Neural cell (in vitro differentiated cells): ENCODE measurements around the gene ERP27. TPM values are rescaled to one million over a fixed set of nuclear protein-coding genes. Genes with fewer than 3 reads are reported as not detected.

Experiments used
- H2AFZ ChIP-seq: fragments of 200-600, 300-800 bp; sonication (generic), shearing (Covaris generic); 2 replicates; pipeline ENCODE4 v1.6.0; 2014; ENCODE audit warnings: low read depth, mild to moderate bottlenecking, antibody characterized with exemption, low read length, moderate library complexity
- H3F3A ChIP-seq: fragments of 200-600 bp; shearing (Covaris generic); 2 replicates; pipeline ENCODE4 v1.6.1; 2016; ENCODE audit warnings: mild to moderate bottlenecking, moderate library complexity, mixed read lengths, antibody characterized with exemption, low read length; ENCODE audit not compliant: insufficient read depth, poor library complexity, severe bottlenecking
- H3K27ac ChIP-seq: fragments of 200-600, 300-800 bp; sonication (generic), shearing (Covaris generic); 2 replicates; pipeline ENCODE4 v1.5.1; 2014; ENCODE audit warnings: mild to moderate bottlenecking, low read length, moderate library complexity
- H3K27me3 ChIP-seq: fragments of 300-800, 200-600 bp; sonication (generic), shearing (Covaris generic); 2 replicates; pipeline ENCODE4 v1.6.0; 2014; ENCODE audit warnings: mild to moderate bottlenecking, low read depth, low read length, moderate library complexity; ENCODE audit not compliant: insufficient read depth
- H3K36me3 ChIP-seq: fragments of 300-800, 200-600 bp; sonication (generic), shearing (Covaris generic); 2 replicates; pipeline ENCODE4 v1.5.1; 2014; ENCODE audit warnings: mild to moderate bottlenecking, antibody characterized with exemption, low read length, moderate library complexity; ENCODE audit not compliant: insufficient read depth
- H3K4me2 ChIP-seq: fragments of 300-800, 200-600 bp; sonication (generic), shearing (Covaris generic); 2 replicates; pipeline ENCODE4 v1.6.0; 2014; ENCODE audit warnings: mild to moderate bottlenecking, low read length
- H3K4me3 ChIP-seq: fragments of 300-800, 200-600 bp; sonication (generic), shearing (Covaris generic); 2 replicates; pipeline ENCODE4 v1.5.1; 2014; ENCODE audit warnings: mild to moderate bottlenecking, low read length, moderate library complexity
- H3K79me2 ChIP-seq: fragments of 200-600 bp; shearing (Covaris generic); replicated peaks from 2 replicates; pipeline ENCODE4 v1.6.0; 2014; ENCODE audit warnings: mild to moderate bottlenecking, low read length, moderate library complexity; ENCODE audit not compliant: insufficient read depth
- H3K9ac ChIP-seq: fragments of 300-800, 200-600 bp; sonication (generic), shearing (Covaris generic); 2 replicates; pipeline ENCODE4 v1.6.1; 2016; ENCODE audit warnings: mild to moderate bottlenecking, low read length, mixed read lengths
- H3K9me2 ChIP-seq: fragments of 200-600 bp; shearing (Covaris generic); 2 replicates; pipeline ENCODE4 v1.6.1; 2016; ENCODE audit warnings: mild to moderate bottlenecking, low read length, mixed read lengths; ENCODE audit not compliant: insufficient read depth
- H3K9me3 ChIP-seq: fragments of 200-600, 300-800 bp; sonication (generic), shearing (Covaris generic); 2 replicates; pipeline ENCODE4 v1.6.1; 2016; ENCODE audit warnings: mild to moderate bottlenecking, mixed run types, low read length, moderate library complexity, mixed read lengths
- H4K20me1 ChIP-seq: fragments of 200-600 bp; shearing (Covaris generic); 2 replicates; pipeline ENCODE4 v1.6.1; 2016; ENCODE audit warnings: mild to moderate bottlenecking, mixed run types; ENCODE audit not compliant: insufficient read depth
- EP300 ChIP-seq: fragments of 450-650 bp; conservative IDR thresholded peaks from 2 replicates; pipeline ENCODE4 v1.6.1; 2014; ENCODE audit warnings: antibody characterized with exemption, mild to moderate bottlenecking, moderate library complexity; ENCODE audit not compliant: poor library complexity, severe bottlenecking
- EZH2 ChIP-seq: fragments of 200-600, 300-800 bp; shearing (Covaris generic), sonication (generic); IDR thresholded peaks from 2 replicates; pipeline ENCODE4 v1.6.1; 2014; ENCODE audit warnings: antibody characterized with exemption, low read length, borderline replicate concordance, mild to moderate bottlenecking; ENCODE audit not compliant: insufficient read depth, poor library complexity, severe bottlenecking
- MXI1 ChIP-seq: fragments of 450-650 bp; conservative IDR thresholded peaks from 2 replicates; pipeline ENCODE4 v1.6.1; 2014; ENCODE audit warnings: antibody characterized with exemption, mild to moderate bottlenecking; ENCODE audit not compliant: poor library complexity, severe bottlenecking
- POLR2AphosphoS5 ChIP-seq: IDR thresholded peaks from 2 replicates; pipeline ENCODE4 v1.6.1; 2012
- RAD21 ChIP-seq: fragments of 450-650 bp; conservative IDR thresholded peaks from 2 replicates; pipeline ENCODE4 v1.6.1; 2014; ENCODE audit warnings: antibody characterized with exemption, mild to moderate bottlenecking, moderate library complexity
- SMC3 ChIP-seq: fragments of 450-650 bp; conservative IDR thresholded peaks from 2 replicates; pipeline ENCODE4 v1.6.1; 2014; ENCODE audit warnings: antibody characterized with exemption, mild to moderate bottlenecking, moderate library complexity; ENCODE audit not compliant: poor library complexity
- TAF1 ChIP-seq: IDR thresholded peaks from 2 replicates; pipeline ENCODE4 v1.6.1; 2012; ENCODE audit warnings: low read depth
- polyA plus RNA-seq: library from polyadenylated mRNA; depleted of rRNA; stranded (reverse); fragments of >200 nt; gene quantifications from 2 replicates; pipeline ENCODE4 v1.2.3, GENCODE V29; 2014
- TF ChIP-seq, protein P1 (sequence below): fragments of 450-650 bp; IDR thresholded peaks from 2 replicates; pipeline ENCODE4 v1.5.1; 2014; ENCODE audit warnings: antibody characterized with exemption, mild to moderate bottlenecking, moderate library complexity; ENCODE audit not compliant: poor library complexity, severe bottlenecking
- TF ChIP-seq, protein P2 (sequence below): IDR thresholded peaks from 2 replicates; pipeline ENCODE4 v1.6.1; 2012; ENCODE audit warnings: borderline replicate concordance

Gene ERP27
- polyA plus RNA-seq, 1 donor from 2014 or later = not detected

DNA sequence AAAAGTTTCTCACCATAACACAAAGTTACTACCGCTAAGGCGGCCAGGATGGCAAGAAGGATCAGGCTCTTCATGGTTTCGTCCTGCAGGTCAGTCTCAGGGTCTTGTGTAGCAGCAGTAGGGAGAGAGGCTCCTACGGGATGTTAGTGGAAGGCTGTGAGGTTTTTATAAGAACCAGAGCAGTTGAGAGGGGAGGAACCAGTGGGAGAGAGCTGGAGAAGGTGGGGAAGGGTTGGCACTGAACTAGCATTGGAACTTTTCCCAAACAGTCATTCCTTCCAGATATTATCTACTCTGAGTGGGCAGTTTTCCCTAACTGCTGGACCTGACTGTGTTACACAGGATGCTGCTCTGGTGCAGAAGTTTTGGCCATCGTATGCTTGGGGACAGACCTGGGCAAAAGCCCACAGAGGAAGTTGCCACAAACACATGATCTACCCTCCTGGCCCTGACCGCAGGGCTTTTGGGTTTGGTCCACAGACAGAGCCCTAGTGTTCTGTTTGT lies 52.6 kb downstream of the ERP27 start, which contains the start of gene MGP:
Gene MGP, minus strand, starts transcription at position 137 of the 504 bp plus-strand sequence. Its CDS starts 63 bp downstream, at position 74.
- no peaks in the 10 kb centered on the region for H3K79me2 ChIP-seq
- no peak within 1 kb of the TSS for H2AFZ ChIP-seq
- no peaks in the 10 kb centered on the region for H3K27me3 ChIP-seq
- H3K9me3 ChIP-seq = no peaks in the 10 kb centered on the region
- H3K9me2 ChIP-seq = no peaks in the 10 kb centered on the region
- H3K4me3 ChIP-seq = no peak within 1 kb of the TSS
- H3K4me2 ChIP-seq = no peak within 1 kb of the TSS
- H3F3A ChIP-seq = no peaks in the 10 kb centered on the region
- H3K27ac ChIP-seq = no peak within 1 kb of the TSS
- H3K9ac ChIP-seq = no peak within 1 kb of the TSS
- no peaks in the 10 kb centered on the region for H3K36me3 ChIP-seq
- TF ChIP-seq RAD21 (no peak), SMC3 (no peak), TAF1 (no peak), EZH2 (no peak), POLR2AphosphoS5 (no peak), EP300 (no peak), MXI1 (no peak)
- TF ChIP-seq, protein P1, sequence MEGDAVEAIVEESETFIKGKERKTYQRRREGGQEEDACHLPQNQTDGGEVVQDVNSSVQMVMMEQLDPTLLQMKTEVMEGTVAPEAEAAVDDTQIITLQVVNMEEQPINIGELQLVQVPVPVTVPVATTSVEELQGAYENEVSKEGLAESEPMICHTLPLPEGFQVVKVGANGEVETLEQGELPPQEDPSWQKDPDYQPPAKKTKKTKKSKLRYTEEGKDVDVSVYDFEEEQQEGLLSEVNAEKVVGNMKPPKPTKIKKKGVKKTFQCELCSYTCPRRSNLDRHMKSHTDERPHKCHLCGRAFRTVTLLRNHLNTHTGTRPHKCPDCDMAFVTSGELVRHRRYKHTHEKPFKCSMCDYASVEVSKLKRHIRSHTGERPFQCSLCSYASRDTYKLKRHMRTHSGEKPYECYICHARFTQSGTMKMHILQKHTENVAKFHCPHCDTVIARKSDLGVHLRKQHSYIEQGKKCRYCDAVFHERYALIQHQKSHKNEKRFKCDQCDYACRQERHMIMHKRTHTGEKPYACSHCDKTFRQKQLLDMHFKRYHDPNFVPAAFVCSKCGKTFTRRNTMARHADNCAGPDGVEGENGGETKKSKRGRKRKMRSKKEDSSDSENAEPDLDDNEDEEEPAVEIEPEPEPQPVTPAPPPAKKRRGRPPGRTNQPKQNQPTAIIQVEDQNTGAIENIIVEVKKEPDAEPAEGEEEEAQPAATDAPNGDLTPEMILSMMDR = no peak
- TF ChIP-seq, protein P2, sequence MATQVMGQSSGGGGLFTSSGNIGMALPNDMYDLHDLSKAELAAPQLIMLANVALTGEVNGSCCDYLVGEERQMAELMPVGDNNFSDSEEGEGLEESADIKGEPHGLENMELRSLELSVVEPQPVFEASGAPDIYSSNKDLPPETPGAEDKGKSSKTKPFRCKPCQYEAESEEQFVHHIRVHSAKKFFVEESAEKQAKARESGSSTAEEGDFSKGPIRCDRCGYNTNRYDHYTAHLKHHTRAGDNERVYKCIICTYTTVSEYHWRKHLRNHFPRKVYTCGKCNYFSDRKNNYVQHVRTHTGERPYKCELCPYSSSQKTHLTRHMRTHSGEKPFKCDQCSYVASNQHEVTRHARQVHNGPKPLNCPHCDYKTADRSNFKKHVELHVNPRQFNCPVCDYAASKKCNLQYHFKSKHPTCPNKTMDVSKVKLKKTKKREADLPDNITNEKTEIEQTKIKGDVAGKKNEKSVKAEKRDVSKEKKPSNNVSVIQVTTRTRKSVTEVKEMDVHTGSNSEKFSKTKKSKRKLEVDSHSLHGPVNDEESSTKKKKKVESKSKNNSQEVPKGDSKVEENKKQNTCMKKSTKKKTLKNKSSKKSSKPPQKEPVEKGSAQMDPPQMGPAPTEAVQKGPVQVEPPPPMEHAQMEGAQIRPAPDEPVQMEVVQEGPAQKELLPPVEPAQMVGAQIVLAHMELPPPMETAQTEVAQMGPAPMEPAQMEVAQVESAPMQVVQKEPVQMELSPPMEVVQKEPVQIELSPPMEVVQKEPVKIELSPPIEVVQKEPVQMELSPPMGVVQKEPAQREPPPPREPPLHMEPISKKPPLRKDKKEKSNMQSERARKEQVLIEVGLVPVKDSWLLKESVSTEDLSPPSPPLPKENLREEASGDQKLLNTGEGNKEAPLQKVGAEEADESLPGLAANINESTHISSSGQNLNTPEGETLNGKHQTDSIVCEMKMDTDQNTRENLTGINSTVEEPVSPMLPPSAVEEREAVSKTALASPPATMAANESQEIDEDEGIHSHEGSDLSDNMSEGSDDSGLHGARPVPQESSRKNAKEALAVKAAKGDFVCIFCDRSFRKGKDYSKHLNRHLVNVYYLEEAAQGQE = no peak
- H4K20me1 ChIP-seq = no peaks in the 10 kb centered on the region

DNA sequence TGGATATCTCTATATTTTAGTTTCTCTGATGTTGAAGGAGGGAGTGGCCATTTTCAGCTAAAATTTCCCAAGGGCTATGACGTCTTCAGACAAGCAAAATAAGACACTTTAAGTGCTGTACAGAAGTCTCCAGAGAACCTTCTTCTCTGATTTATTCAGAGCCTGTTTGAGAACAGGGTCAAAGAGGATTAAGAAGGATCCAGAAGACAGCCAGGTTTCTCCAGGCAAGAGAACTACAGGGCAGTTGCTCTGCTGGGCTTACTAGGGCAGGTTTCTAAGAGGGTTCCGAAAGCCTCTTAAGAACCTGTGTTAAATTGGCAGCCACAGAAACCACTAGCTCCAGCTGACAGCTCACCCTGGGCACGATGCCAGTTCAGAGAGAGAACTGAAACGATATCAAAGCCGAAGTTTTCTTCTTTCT lies 53.9 kb downstream of the ERP27 start:
- Histone ChIP-seq H4K20me1 (no peaks in the 10 kb centered on the region), H3K36me3 (no peaks in the 10 kb centered on the region), H3K9me3 (no peaks in the 10 kb centered on the region), H2AFZ (no peak overlapping the region), H3K79me2 (no peaks in the 10 kb centered on the region), H3K27ac (no peak overlapping the region), H3K4me3 (no peak overlapping the region), H3K9ac (no peak overlapping the region), H3F3A (no peaks in the 10 kb centered on the region), H3K27me3 (no peaks in the 10 kb centered on the region), H3K4me2 (no peak overlapping the region), H3K9me2 (no peaks in the 10 kb centered on the region)
- TF ChIP-seq TAF1 = no peak
- no peak for TF ChIP-seq SMC3
- TF ChIP-seq MXI1 = no peak
- no peak for TF ChIP-seq POLR2AphosphoS5
- TF ChIP-seq, protein P2 = no peak
- TF ChIP-seq, protein P1 = no peak
- TF ChIP-seq EZH2 = no peak
- no peak for TF ChIP-seq RAD21
